Duodenal mucosa (tissue), 2 donors: ENCODE measurements around the gene PEMT.
A peak's percentile ranks its signal among the peaks of the same experiment; 100 is the strongest.

ENCODE experiments used
- H3K27ac ChIP-seq: one replicate; pipeline ENCODE4 v1.7.0; 2013; ENCODE audit warnings: low read depth, low read length
- H3K27me3 ChIP-seq, 2 donors: one replicate each; pipeline ENCODE4 v1.7.0; 2013; ENCODE audit warnings: low read length in 2 of 2, control low read depth in 1 of 2; ENCODE audit not compliant: insufficient read depth in 2 of 2, control insufficient read depth in 1 of 2
- H3K36me3 ChIP-seq, 2 donors: one replicate each; pipeline ENCODE4 v1.7.0; 2013; ENCODE audit warnings: low read length in 2 of 2, control low read depth in 1 of 2; ENCODE audit not compliant: insufficient read depth in 2 of 2, control insufficient read depth in 1 of 2
- H3K4me1 ChIP-seq, 2 donors: one replicate each; pipeline ENCODE4 v1.7.0; 2013; ENCODE audit warnings: low read length in 2 of 2, control low read depth in 1 of 2; ENCODE audit not compliant: insufficient read depth in 2 of 2, control insufficient read depth in 1 of 2
- H3K4me3 ChIP-seq, 2 donors: one replicate each; pipeline ENCODE4 v1.7.0; 2013; ENCODE audit warnings: low read length in 2 of 2, low read depth in 1 of 2
- H3K9ac ChIP-seq, 2 donors: one replicate each; pipeline ENCODE4 v1.7.0; 2013; ENCODE audit warnings: low read length in 2 of 2, low read depth in 1 of 2
- H3K9me3 ChIP-seq, 2 donors: one replicate each; pipeline ENCODE4 v1.7.0; 2013; ENCODE audit warnings: low read length in 2 of 2, control low read depth in 1 of 2; ENCODE audit not compliant: control insufficient read depth in 1 of 2

Gene PEMT

DNA sequence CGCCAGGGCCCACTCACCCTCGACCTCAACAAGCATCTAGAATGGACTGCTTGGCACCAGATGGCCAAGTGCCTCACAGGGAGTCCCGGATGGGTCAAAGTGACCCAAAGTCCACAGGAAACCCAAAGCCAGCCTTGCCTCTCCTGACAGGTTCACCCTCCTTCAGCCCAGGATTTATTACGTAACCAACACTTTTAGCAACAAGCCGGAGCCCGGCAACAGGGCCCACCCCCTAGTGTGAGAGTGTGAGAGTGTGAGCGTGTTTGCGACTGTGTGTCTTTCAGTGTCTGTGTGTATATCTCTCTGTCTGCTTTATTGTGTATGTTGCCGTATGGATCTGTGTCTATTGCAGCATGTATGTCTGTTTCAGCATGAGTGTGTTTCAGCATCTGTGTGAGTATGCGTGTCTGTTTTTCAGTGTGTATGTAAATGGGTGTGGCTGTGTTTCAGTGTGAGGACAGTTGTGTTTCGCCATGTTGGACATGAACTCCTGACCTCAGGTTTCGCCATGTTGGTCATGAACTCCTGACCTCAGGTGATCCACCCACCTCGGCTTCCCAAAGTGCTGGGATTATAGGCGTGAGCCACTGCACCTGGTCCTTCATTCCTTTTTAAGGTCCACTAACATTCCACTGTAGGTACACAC is 13.7 kb upstream of the PEMT start:
- no peaks in the 10 kb centered on the region for H3K27me3 ChIP-seq
- H3K27ac ChIP-seq = no peak overlapping the region
- no peak overlapping the region for H3K9ac ChIP-seq
- H3K9me3 ChIP-seq = no peaks in the 10 kb centered on the region
- no peaks in the 10 kb centered on the region for H3K36me3 ChIP-seq
- H3K4me1 ChIP-seq = peaks cover 0 to 5% of the 10 kb centered on the region in 2 donors
- no peak overlapping the region for H3K4me3 ChIP-seq

DNA sequence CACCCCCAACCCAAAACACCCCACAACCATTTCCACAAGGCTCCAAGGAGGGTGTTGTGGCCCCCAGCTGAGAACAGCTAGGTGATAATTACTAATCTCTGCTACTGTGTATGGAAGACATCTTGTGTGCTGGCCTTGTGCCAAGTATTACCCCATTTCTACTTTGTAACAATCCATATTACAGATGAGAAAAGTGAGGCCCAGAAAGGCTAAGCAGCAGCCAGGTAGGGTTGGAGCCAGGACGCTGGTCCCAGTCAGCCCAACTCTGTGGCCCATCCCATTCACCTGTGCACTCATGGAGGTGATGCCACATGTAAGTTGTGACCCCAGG is 12.4 kb upstream of the PEMT start:
- H3K9me3 ChIP-seq = no peaks in the 10 kb centered on the region
- no peaks in the 10 kb centered on the region for H3K36me3 ChIP-seq
- H3K27ac ChIP-seq = no peak overlapping the region
- peaks cover 0 to 5% of the 10 kb centered on the region in 2 donors for H3K4me1 ChIP-seq
- no peak overlapping the region for H3K9ac ChIP-seq
- H3K27me3 ChIP-seq = no peaks in the 10 kb centered on the region
- no peak overlapping the region for H3K4me3 ChIP-seq

DNA sequence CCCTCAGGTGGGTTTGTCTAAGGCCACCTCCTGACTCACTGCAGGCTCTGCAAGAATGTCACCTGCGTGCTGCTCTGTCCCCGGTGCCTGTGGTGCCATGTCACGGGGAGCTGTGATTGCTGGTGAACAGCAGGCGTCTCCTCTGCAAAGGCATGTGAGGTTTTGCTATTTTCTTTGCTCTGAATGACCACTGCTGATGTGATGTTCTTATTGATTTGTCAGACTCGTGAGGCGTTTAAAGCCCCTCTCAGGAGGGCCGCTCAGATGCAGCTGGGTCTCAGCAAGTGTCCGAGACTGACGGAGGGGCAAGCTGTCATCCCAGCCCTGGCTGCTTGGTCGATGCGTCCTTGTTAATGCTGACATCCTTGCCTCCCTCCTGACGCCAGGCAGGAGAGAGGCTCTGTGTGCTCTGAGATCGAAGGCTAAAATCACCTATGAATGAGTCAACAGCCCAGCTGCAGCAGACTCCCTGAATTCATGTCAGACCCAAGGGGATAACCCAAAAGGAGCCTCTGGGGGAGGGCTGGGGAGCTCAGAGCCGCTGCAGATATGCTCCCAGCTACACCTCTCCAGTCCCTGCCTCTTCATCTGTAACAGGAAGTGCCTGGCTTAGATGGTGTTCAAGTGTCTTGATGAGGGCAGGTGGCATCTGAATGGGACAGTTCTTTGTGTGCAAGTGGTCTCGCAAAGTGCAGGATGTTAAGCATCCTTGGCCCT is 11.8 kb upstream of the PEMT start:
- H3K4me3 ChIP-seq = no peak overlapping the region
- peaks cover 0 to 5% of the 10 kb centered on the region in 2 donors for H3K4me1 ChIP-seq
- no peak overlapping the region for H3K9ac ChIP-seq
- no peak overlapping the region for H3K27ac ChIP-seq
- H3K36me3 ChIP-seq = no peaks in the 10 kb centered on the region
- no peaks in the 10 kb centered on the region for H3K9me3 ChIP-seq
- no peaks in the 10 kb centered on the region for H3K27me3 ChIP-seq

DNA sequence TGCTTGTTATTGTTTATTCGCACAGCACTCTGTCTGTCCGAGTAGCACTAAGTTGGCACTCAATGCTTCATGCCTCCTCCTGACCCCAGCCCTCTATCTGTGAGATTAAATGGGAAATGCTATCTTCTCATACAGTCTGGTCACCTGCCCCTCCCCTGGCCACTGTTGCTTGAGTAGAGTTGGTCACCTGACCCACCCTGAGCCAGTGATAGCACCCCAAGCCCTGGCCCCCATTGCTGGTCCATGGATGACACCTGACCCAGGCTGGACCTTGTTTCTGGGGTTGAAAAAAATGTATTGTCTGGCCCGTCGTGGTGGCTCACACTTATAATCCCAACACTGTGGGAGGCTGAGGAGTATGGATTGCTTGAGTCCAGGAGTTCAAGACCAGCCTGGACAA is 8.5 kb upstream of the PEMT start:
- Histone ChIP-seq H3K36me3 (no peaks in the 10 kb centered on the region), H3K27me3 (no peaks in the 10 kb centered on the region), H3K27ac (no peak overlapping the region), H3K9me3 (no peaks in the 10 kb centered on the region), H3K4me1 (no peaks in the 10 kb centered on the region), H3K4me3 (no peak overlapping the region), H3K9ac (no peak overlapping the region)

DNA sequence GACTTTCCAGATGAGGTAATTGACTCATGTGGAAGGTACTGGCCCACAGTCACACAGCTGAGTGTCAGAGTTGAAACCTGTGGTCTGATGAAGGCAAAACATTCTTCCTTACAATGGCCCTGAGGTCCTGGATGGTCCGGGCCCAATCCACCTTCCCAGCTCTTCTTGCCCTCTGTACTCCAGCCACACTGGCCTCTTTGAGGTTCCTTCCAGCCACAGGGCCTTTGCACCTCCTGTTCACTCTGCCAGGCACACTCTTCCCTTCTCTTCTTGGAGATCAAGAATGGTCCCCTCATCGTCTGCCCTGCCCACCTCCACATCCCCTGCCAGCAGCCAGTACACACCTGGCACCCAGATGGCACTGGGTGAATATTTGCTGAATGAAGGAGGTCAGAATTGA is 6.5 kb upstream of the PEMT start:
- Histone ChIP-seq H3K27ac (no peak overlapping the region), H3K27me3 (no peaks in the 10 kb centered on the region), H3K4me1 (peaks cover under 1% of the 10 kb centered on the region in 2 donors), H3K4me3 (no peak overlapping the region), H3K9me3 (no peaks in the 10 kb centered on the region), H3K36me3 (no peaks in the 10 kb centered on the region), H3K9ac (no peak overlapping the region)

DNA sequence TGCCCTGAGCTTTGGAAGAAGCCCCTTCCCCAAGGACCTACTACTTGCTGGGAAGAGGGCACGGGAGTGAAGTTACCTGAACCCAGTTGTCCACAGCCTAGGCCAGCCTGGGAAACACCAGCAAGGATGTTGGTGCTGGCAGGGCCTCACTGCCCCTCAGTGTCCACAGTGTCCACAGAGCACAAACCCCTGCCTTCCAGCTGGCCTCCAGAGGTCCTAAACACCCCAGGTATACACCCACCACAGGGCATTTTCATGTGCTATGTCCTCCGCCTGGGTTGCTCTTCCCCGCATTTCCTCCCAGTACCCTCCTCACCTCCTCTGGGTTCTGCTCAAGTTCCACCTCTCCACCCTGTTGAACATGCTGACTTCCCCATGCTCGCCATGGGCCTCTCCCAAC is 4.2 kb upstream of the PEMT start:
- Histone ChIP-seq H3K27ac (no peak overlapping the region), H3K9ac (no peak overlapping the region), H3K4me1 (peaks cover 7 to 11% of the 10 kb centered on the region in 2 donors), H3K9me3 (no peaks in the 10 kb centered on the region), H3K27me3 (no peaks in the 10 kb centered on the region), H3K4me3 (no peak overlapping the region), H3K36me3 (no peaks in the 10 kb centered on the region)

DNA sequence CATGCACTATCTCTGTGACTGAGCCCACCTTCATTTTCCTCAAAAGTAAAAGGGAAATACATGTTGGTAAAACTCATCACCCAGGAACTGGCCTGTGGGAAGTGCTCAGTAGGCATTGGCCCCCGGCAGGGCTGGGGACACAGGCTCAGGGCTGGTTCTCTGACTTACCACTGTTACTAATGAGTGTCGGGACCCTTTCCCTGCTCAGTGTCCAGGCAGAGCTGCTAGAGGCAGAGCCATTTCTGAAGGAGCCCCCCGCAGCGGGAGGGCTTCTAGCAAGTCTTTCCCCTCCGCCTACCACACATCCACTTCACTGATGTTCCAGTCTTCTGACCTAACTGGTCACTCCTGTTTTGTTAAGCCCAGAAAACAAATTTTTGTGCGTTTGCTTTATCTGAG is 1.7 kb upstream of the PEMT start:
- Histone ChIP-seq H3K9ac (no peak overlapping the region), H3K27ac (no peak overlapping the region), H3K9me3 (no peaks in the 10 kb centered on the region), H3K27me3 (no peaks in the 10 kb centered on the region), H3K36me3 (no peaks in the 10 kb centered on the region), H3K4me1 (peaks cover 17 to 18% of the 10 kb centered on the region in 2 donors), H3K4me3 (no peak overlapping the region)

DNA sequence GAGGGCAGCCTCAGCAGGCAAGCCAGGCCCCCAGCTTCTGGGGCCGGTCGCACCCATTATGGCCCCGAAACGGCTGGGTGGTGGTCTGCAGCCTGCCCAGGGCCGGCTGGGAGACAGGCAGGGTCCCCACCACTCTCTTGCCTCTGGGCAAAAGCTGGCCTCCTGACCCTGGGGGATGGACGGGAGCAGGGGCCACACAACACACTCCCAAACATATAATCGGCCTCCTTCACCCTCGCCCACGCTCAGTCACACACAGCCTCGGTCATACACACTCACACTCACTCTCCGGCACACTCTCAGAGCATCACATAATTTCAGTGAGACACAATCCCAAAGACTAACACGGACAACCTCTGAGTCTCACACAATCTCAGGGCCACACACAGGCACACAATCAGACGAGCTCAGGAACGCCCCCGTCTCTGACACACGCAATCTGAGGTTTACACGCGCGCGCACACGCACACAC is 589 bp downstream of the PEMT start:
- H3K36me3 ChIP-seq = no peaks in the 10 kb centered on the region
- peak overlapping the region; percentile 94 to 97 for H3K4me3 ChIP-seq
- H3K27ac ChIP-seq = peak overlapping the region; percentile 70
- no peaks in the 10 kb centered on the region for H3K27me3 ChIP-seq
- H3K4me1 ChIP-seq = peaks cover 17 to 18% of the 10 kb centered on the region in 2 donors
- no peaks in the 10 kb centered on the region for H3K9me3 ChIP-seq
- peak overlapping the region; percentile 82 to 89 for H3K9ac ChIP-seq

DNA sequence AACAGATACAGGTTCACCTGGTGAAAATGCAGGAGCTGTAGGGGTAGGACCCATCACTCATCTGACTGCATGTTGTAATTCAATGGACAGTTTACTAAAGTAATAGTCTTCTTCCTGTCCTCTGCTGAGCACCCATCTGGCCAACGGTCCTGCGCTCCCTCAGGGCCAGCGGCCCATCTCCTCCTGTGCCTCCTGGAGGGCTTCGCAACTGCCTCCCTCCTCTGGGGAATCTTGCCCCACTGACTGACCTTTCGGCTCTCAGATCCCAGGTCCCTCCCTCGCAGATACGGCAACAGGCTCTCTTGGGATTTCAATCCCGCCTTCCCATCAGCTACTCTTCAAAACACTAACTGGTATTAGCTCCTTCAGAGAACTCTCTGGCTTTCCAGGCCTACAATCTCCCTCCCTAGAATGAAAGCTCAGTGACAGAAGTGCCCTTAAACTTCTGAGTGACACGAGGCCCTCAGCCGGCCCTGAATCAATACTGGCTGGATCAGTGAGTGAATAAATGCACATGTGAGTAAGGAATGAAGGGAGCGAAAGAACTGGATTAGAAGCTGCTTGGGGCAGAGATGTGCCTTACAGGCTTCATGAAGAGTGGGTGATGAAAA is 1.3 kb downstream of the PEMT start:
- H3K27ac ChIP-seq = no peak overlapping the region
- peaks cover 17 to 18% of the 10 kb centered on the region in 2 donors for H3K4me1 ChIP-seq
- peak overlapping the region; percentile 94 to 97 for H3K4me3 ChIP-seq
- no peaks in the 10 kb centered on the region for H3K9me3 ChIP-seq
- H3K36me3 ChIP-seq = no peaks in the 10 kb centered on the region
- peak overlapping the region; percentile 82 to 89 for H3K9ac ChIP-seq
- no peaks in the 10 kb centered on the region for H3K27me3 ChIP-seq

DNA sequence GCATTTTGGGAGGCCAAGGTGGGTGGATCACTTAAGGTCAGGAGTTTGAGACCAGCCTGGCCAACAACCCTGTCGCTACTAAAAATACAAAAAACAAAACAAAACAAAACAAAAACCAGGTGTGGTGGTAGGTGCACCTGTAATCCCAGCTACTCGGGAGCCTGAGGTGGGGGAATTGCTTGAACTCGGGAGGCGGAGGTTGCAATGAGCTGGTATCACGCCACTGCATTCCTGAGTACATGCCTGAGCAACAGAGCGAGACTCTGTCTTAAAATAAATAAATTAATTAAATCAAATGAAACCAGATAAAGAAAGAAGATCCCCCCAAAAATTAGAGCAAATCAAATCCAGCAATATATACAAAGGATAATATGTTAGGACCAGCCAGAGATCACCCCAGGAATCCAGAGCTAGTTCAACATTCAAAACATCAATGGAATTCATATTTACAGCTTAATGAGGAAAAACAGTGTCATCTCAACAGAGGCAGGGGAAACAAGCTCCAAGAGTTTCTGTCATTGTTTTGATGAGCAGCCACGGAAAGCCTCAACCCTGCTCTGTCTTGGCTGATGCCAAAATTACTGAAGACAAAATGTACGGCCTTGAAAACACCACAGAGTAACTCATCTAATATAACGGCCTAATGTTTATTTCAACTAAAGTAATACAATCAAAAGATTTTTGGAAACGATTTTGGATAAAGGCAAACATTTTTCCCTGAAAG is 3.7 kb downstream of the PEMT start:
- Histone ChIP-seq H3K27me3 (no peaks in the 10 kb centered on the region), H3K9me3 (no peaks in the 10 kb centered on the region), H3K4me1 (peaks cover 14 to 15% of the 10 kb centered on the region in 2 donors), H3K36me3 (no peaks in the 10 kb centered on the region), H3K4me3 (no peak overlapping the region), H3K27ac (no peak overlapping the region), H3K9ac (no peak overlapping the region)
